ENCODE data around the gene KIAA1191.
"Not testable (repeated sequence)": the region's sequence is repeated elsewhere in the genome, so short reads cannot be mapped to it uniquely, and the experiment has no call there.

The KIAA1191 gene

GRCh38 chr5:176317534-176318374 lies 43.8 kb downstream of the KIAA1191 start:
- no peak for DNase-seq (ENCODE audit: low read depth in 2 of 3, low spot score in 2 of 3)

- DNase-seq (ENCODE audit: low read depth in 2 of 3, low spot score in 2 of 3), result not testable (repeated sequence)
Measured at GRCh38 chr5:176305356-176305755, 56.2 kb downstream of the KIAA1191 start.

All from activated CD8-positive, alpha-beta memory T cell treated with anti-CD3 and anti-CD28 coated beads for 48 hours (primary cell).